ENCODE measurements around the gene PITX3.
"Not testable (repeated sequence)": the region's sequence is repeated elsewhere in the genome, so short reads cannot be mapped to it uniquely, and the experiment has no call there.

GRCh38 chr10:102252508-102252907 lies 11.2 kb upstream of the PITX3 start:
- TF ChIP-seq, protein P1, sequence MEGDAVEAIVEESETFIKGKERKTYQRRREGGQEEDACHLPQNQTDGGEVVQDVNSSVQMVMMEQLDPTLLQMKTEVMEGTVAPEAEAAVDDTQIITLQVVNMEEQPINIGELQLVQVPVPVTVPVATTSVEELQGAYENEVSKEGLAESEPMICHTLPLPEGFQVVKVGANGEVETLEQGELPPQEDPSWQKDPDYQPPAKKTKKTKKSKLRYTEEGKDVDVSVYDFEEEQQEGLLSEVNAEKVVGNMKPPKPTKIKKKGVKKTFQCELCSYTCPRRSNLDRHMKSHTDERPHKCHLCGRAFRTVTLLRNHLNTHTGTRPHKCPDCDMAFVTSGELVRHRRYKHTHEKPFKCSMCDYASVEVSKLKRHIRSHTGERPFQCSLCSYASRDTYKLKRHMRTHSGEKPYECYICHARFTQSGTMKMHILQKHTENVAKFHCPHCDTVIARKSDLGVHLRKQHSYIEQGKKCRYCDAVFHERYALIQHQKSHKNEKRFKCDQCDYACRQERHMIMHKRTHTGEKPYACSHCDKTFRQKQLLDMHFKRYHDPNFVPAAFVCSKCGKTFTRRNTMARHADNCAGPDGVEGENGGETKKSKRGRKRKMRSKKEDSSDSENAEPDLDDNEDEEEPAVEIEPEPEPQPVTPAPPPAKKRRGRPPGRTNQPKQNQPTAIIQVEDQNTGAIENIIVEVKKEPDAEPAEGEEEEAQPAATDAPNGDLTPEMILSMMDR (conservative IDR thresholded peaks at IDR 0.05; ENCODE audit: low read depth in 2 of 2) = not testable (repeated sequence)
- not testable (repeated sequence) for TF ChIP-seq EZH2 (IDR thresholded peaks at IDR 0.05; ENCODE audit: low read depth, unreplicated experiment); JUNB (IDR thresholded peaks at IDR 0.05; ENCODE audit: unreplicated experiment); CREB1 (CRISPR knock-in tag; IDR thresholded peaks at IDR 0.05; ENCODE audit: low read depth); REST (IDR thresholded peaks at IDR 0.05; ENCODE audit: unreplicated experiment); EZH2phosphoT487 (IDR thresholded peaks at IDR 0.05; ENCODE audit: unreplicated experiment); POLR2AphosphoS5 (IDR thresholded peaks at IDR 0.05; ENCODE audit: low read depth); ZNF331 (CRISPR knock-in tag; IDR thresholded peaks at IDR 0.05; ENCODE audit: low read depth); STAT1 (IDR thresholded peaks at IDR 0.05; ENCODE audit: unreplicated experiment); ZNF114 (CRISPR knock-in tag; IDR thresholded peaks at IDR 0.05)
- TF ChIP-seq, protein P2, sequence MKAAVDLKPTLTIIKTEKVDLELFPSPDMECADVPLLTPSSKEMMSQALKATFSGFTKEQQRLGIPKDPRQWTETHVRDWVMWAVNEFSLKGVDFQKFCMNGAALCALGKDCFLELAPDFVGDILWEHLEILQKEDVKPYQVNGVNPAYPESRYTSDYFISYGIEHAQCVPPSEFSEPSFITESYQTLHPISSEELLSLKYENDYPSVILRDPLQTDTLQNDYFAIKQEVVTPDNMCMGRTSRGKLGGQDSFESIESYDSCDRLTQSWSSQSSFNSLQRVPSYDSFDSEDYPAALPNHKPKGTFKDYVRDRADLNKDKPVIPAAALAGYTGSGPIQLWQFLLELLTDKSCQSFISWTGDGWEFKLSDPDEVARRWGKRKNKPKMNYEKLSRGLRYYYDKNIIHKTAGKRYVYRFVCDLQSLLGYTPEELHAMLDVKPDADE (IDR thresholded peaks at IDR 0.05) = not testable (repeated sequence)
